Ovary (tissue), 9 donors: ENCODE data around the gene ADAMTS14. TPM values are rescaled to one million over a fixed set of nuclear protein-coding genes. Genes with fewer than 3 reads are reported as not detected.

Source experiments
- DNase-seq, 5 donors: peaks; one replicate each; pipeline ENCODE4 v3.0.0-alpha.2; 2019 to 2020
- H3K27ac ChIP-seq, 2 donors: fragments of 200-600 bp; one replicate each; pipeline versions ENCODE4 v1.5.1 to v1.8.0; 2019 to 2022
- H3K27me3 ChIP-seq: fragments of 200-600 bp; one replicate; pipeline ENCODE4 v1.8.0; 2022
- H3K36me3 ChIP-seq: fragments of 200-600 bp; sonication (generic); one replicate; pipeline ENCODE4 v1.5.1; 2019
- H3K4me1 ChIP-seq: one replicate; pipeline ENCODE4 v1.8.1; 2013; ENCODE audit warnings: mild to moderate bottlenecking, moderate library complexity; ENCODE audit not compliant: insufficient read depth
- H3K4me3 ChIP-seq: fragments of 200-600 bp; sonication (generic); one replicate; pipeline ENCODE4 v1.5.1; 2017
- H3K9me3 ChIP-seq, 2 donors: fragments of 200-600 bp in 1 of 2; sonication (generic) in 1 of 2; one replicate each; pipeline versions ENCODE4 v1.5.1 to v1.8.1; 2013 to 2019; ENCODE audit warnings: mild to moderate bottlenecking in 1 of 2, moderate library complexity in 1 of 2
- CTCF ChIP-seq, 3 donors: fragments of 450-650 bp in 2 of 3; fragments of 200-600 bp in 1 of 3; IDR thresholded peaks; one replicate each; pipeline versions ENCODE4 v1.5.1 to v1.8.0; 2016 to 2022; ENCODE audit warnings: antibody characterized with exemption in 3 of 3, mild to moderate bottlenecking in 1 of 3
- EP300 ChIP-seq: sonication (generic); formaldehyde crosslinking; IDR thresholded peaks from one replicate; pipeline ENCODE4 v1.6.1; 2017; ENCODE audit warnings: antibody characterized with exemption
- POLR2A ChIP-seq: fragments of 450-650 bp; IDR thresholded peaks from one replicate; pipeline ENCODE4 v1.6.1; 2017; ENCODE audit warnings: antibody characterized with exemption, mild to moderate bottlenecking, moderate library complexity
- WGBS, 3 donors: extraction: QIAGEN DNeasy Blood & Tissue Kit in 1 of 3; methylation state at CpG; one replicate each; pipeline versions ENCODE4 v1.1.5 to v1.1.7; 2013 to 2017; 5-methylcytosine and 5-hydroxymethylcytosine counted together
- intact Hi-C, 4 donors: fragments of 100-400 bp; cut with DNase I; formaldehyde crosslinking; loops; one replicate each; pipeline versions ENCODE4 v1.11.0 to v1.15.1; 2022 to 2023
- polyA plus RNA-seq, 2 donors: library from polyadenylated mRNA; stranded (reverse); fragments of 200-250 nt in 1 of 2; fragments of 350-450 nt in 1 of 2; fragmentation: Illumina TruSeq in 1 of 2; extraction: RNeasy Lipid Tissue Mini Kit (QIAGEN cat#74804) in 1 of 2; gene quantifications; one replicate each; pipeline ENCODE4 v1.2.3, GENCODE V29; 2013 to 2014
- total RNA-seq, 7 donors: library from RNA; depleted of rRNA in 2 of 7; stranded (reverse); fragments of >200 nt in 2 of 7; fragmentation: NEBNext Ultra II Directional in 3 of 7; extraction: Animal tissue kit (Norgen Biotek cat#: 25700) in 3 of 7; gene quantifications; one replicate each; pipeline versions ENCODE4 v1.1.0 to v1.2.4, GENCODE V29; 2016 to 2023
- donor health status: DM: no; HTN: no; CAD: no; lungs with moderate emphysema.
- donor health status: DM: no; HTN: no; CAD: no.
- donor health status: Bipolar disorder and iron deficiency.
- donor health status: DM: yes; HTN: yes; CAD: no.
- donor health status: DM: no; HTN: no; CAD: no.
- donor health status: DM: yes; HTN: yes; CAD: no.

Gene ADAMTS14
- total and polyA plus RNA-seq, 9 donors = 0.07 to 0.75 (median 0.14) TPM; not detected in 3

GRCh38 chr10:70773965-70774809 is 101.9 kb downstream of the ADAMTS14 start:
- Histone ChIP-seq H3K27ac (no peak overlapping the region), H3K36me3 (no peaks in the 10 kb centered on the region), H3K27me3 (no peaks in the 10 kb centered on the region), H3K4me1 (no peaks in the 10 kb centered on the region), H3K4me3 (no peak overlapping the region), H3K9me3 (no peaks in the 10 kb centered on the region)
- 86 to 90% (median 88%) methylated on average over 14 of the region's 14 CpGs for WGBS, 3 donors
- TF ChIP-seq CTCF (IDR thresholded peaks at IDR 0.05) = no peak
- no peak for TF ChIP-seq POLR2A
- TF ChIP-seq EP300 = no peak
- DNase-seq = peak in 1 of 5 donors; percentile 23
- intact Hi-C loops = no loop called here

GRCh38 chr10:70774810-70775678 is 102.7 kb downstream of the ADAMTS14 start:
- TF ChIP-seq CTCF (IDR thresholded peaks at IDR 0.05) (no peak), EP300 (no peak), POLR2A (no peak)
- Histone ChIP-seq H3K4me3 (no peak overlapping the region), H3K27ac (no peak overlapping the region), H3K36me3 (no peaks in the 10 kb centered on the region), H3K4me1 (no peaks in the 10 kb centered on the region), H3K9me3 (no peaks in the 10 kb centered on the region), H3K27me3 (no peaks in the 10 kb centered on the region)
- DNase-seq = peak in 1 of 5 donors; percentile 33
- 75 to 83% (median 80%) methylated on average over 14 of the region's 14 CpGs for WGBS, 3 donors
- intact Hi-C loops = no loop called here

GRCh38 chr10:70775679-70776454 is 103.6 kb downstream of the ADAMTS14 start:
- H3K4me1 ChIP-seq = no peaks in the 10 kb centered on the region
- no peaks in the 10 kb centered on the region for H3K36me3 ChIP-seq
- TF ChIP-seq EP300 (no peak), POLR2A (no peak), CTCF (IDR thresholded peaks at IDR 0.05) (no peak)
- intact Hi-C loops = no loop called here
- WGBS, 3 donors = 79 to 90% (median 88%) methylated on average over 11 to 13 of the region's 13 CpGs
- H3K9me3 ChIP-seq = no peaks in the 10 kb centered on the region
- no peak overlapping the region for H3K4me3 ChIP-seq
- DNase-seq = peak in 1 of 5 donors; percentile 25
- H3K27ac ChIP-seq = no peak overlapping the region
- H3K27me3 ChIP-seq = no peaks in the 10 kb centered on the region

- H3K4me3 ChIP-seq = no peak overlapping the region
- WGBS, 3 donors = 89 to 95% (median 94%) methylated on average over 11 of the region's 11 CpGs
- no peak for TF ChIP-seq POLR2A
- TF ChIP-seq CTCF (IDR thresholded peaks at IDR 0.05) = no peak
- TF ChIP-seq EP300 = no peak
- intact Hi-C loops = no loop called here
- H3K27ac ChIP-seq = no peak overlapping the region
- H3K36me3 ChIP-seq = no peaks in the 10 kb centered on the region
- no peaks in the 10 kb centered on the region for H3K27me3 ChIP-seq
- H3K9me3 ChIP-seq = no peaks in the 10 kb centered on the region
- no peaks in the 10 kb centered on the region for H3K4me1 ChIP-seq
- DNase-seq = no peak
Measured at GRCh38 chr10:70776455-70777005, 104.2 kb downstream of the ADAMTS14 start.
